Fibroblast of pulmonary artery (primary cell): ENCODE measurements around the gene AGAP1.

Source experiments
- DNase-seq: peaks from one replicate; pipeline ENCODE4 v3.0.0-alpha.2; 2010; ENCODE audit warnings: low read depth
- H3K4me3 ChIP-seq: replicated peaks from 2 replicates; pipeline ENCODE4 v1.5.1; 2011; ENCODE audit warnings: low read depth, mild to moderate bottlenecking, control low read depth, low read length, moderate library complexity
- CTCF ChIP-seq: IDR thresholded peaks from 2 replicates; pipeline ENCODE4 v1.5.1; 2011; ENCODE audit warnings: mild to moderate bottlenecking, control low read depth, low read length, inconsistent platforms; ENCODE audit errors: missing control alignments

Gene AGAP1

DNA sequence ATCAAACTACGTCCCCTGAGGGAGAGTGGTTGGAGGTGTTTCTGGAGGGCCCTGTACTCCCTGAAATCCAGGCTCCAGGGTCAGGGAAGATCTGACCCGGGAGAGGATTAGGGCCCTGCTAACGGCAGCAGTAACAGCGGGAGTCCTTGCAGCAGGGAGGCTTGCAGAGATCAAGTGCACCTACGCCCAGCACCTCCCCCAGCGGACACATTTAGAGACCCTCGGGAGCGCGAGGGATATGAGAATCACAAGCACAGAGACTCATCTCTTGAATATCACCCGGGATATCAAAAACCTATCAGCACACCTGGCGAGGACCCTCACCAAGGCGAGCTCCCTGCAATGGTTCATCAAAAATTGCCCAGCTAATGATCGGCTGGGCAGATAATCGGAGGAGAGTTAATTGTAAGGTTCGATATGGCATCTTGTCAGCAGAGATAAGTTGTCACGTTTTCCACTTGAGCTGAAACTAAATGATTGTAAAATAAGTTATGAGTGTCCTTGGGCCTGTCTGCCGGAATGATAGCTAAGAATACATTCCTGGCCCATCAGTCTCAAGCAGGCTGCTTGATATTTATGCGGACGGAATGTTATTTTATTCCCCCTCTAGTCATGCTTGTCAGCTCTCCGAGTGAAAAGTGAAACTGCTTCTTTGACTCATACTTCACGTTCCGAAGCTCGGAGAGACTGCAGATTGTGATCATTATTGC lies 464.5 kb downstream of the AGAP1 start:
- peak overlapping the region; percentile 35 for H3K4me3 ChIP-seq
- no peak for TF ChIP-seq CTCF
- DNase-seq, result peak; percentile 22

GRCh38 chr2:235958931-235959410 lies 465.1 kb downstream of the AGAP1 start:
- TF ChIP-seq CTCF, result no peak
- no peak for DNase-seq
- peak overlapping the region; percentile 35 for H3K4me3 ChIP-seq

DNA sequence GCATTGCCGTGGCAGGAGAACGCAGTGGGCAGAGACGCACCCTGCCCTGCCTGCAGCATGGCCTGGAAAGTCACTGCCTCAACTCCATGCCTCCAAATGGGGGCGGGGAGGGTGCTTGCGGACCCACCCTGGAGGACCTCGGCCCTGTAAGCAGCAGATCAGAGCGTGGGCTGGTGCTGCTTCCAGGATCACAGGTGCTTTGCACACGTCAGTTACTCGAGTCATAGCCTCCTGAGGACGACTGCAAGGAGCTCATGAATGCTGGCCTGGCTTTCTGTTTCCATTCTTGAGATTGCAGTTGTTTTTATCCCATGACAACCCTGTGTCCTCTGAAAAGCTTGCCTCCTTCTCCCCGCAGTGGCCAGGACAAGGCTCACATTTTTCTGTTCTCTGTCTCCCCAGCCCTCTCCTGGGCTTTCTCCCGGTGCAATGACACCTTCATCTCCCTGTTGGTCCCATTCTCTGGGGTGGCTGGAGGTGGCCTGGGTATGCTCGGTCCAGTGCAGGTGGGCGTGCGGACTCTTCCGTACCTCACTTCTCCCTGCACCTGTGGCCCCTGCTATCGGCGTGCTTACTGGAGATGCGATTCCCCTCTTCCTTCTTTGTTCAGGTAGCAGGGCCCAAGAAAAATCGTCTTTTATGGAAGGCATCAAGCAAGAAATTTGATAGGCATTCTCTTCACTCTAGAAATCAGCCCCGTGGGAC lies 466.3 kb downstream of the AGAP1 start:
- no peak for TF ChIP-seq CTCF
- no peak for DNase-seq
- H3K4me3 ChIP-seq, result no peak overlapping the region

DNA sequence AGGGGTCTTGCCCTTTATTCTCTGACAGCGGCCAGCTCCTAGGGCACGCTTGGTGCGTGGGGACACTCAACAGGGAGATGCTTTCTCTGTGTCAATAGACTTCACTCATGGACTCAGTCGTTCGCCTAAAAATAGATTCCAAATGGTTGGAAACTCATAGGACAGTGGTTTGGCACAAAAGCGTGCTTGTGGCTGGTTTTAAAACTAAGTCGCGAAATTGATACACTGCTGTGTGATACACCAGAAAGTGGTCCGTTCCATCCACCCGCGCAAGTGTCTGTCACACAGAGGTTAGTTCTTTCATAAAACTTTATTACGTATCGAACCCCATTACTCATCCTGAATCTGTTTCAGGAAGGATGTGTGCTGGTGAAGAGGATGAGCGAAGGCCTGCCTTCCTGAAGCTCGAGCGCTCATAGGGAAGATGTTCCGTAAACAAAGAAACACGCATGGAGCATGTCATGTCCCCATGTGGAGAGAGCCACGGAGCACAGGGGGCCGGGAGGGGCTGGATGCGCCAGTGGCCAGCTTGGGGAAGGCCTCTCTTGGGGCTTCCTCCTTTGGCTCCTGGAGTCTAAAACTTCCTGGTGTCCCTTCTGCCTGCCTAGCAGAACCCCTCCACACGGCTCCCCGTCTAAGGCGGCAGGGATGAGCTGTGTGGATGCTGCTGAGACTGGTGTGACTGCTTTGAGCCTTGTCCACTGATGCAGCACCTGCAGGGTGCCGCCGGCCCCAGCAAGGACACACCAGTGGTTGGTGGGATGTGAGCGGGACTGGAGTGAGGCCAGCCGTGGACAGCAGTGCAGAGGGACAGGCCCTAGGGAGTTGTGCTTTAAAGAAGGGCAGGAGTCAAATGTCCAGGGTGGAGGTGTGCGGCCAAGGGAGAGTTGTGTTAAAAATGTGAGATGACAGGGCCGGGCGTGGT lies 467.1 kb downstream of the AGAP1 start:
- DNase-seq, result no peak
- TF ChIP-seq CTCF, result no peak
- H3K4me3 ChIP-seq, result no peak overlapping the region

DNA sequence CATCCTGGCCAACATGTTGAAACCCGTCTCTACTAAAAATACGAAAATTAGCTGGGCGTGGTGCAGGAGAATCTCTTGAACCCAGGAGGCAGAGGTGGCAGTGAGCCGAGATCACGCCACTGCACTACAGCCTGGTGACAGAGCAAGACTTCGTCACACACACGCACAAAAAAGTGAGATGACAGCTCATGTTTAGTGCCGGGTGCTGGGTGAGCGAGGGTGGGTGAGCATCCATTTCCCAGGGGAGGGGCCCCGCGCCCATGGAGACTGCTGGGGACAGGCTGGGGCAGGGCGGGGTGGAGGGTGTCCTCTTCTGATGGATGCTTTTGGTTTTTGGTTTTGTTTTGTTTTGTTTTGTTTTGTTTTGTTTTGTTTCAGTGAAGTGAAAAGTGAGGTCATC lies 467.9 kb downstream of the AGAP1 start:
- TF ChIP-seq CTCF, result no peak
- no peak for DNase-seq

GRCh38 chr2:235963853-235964577 lies 470.2 kb downstream of the AGAP1 start:
- TF ChIP-seq CTCF, result no peak
- DNase-seq, result no peak
- H3K4me3 ChIP-seq, result no peak overlapping the region

More for the DNA sequence above, 467.9 kb downstream of the AGAP1 start:
- H3K4me3 ChIP-seq, result no peak overlapping the region
